Fibroblast of the aortic adventitia (primary cell): ENCODE measurements around the gene TNFRSF12A. TPM values are rescaled to one million over a fixed set of nuclear protein-coding genes. Genes with fewer than 3 reads are reported as not detected.
A peak's percentile ranks its signal among the peaks of the same experiment; 100 is the strongest.

Experiments used
- DNase-seq: peaks from one replicate; pipeline ENCODE4 v3.0.0-alpha.2; 2010; ENCODE audit warnings: low read depth
- H3K4me3 ChIP-seq: 2 replicates; pipeline ENCODE4 v1.5.1; 2011; ENCODE audit warnings: low read depth, mild to moderate bottlenecking, control low read depth, low read length, moderate library complexity
- total RNA-seq: library from RNA; depleted of rRNA; stranded (reverse); fragments of >200 nt; gene quantifications from 2 replicates; pipeline ENCODE4 v1.2.3, GENCODE V29; 2012; ENCODE audit warnings: low replicate concordance
- TF ChIP-seq, protein P1 (sequence below): IDR thresholded peaks from 2 replicates; pipeline ENCODE4 v1.5.1; 2011; ENCODE audit warnings: mild to moderate bottlenecking, low read length, control low read depth, inconsistent platforms; ENCODE audit not compliant: insufficient read depth

Gene TNFRSF12A
- total RNA-seq, 1 donor: 124 TPM

DNA sequence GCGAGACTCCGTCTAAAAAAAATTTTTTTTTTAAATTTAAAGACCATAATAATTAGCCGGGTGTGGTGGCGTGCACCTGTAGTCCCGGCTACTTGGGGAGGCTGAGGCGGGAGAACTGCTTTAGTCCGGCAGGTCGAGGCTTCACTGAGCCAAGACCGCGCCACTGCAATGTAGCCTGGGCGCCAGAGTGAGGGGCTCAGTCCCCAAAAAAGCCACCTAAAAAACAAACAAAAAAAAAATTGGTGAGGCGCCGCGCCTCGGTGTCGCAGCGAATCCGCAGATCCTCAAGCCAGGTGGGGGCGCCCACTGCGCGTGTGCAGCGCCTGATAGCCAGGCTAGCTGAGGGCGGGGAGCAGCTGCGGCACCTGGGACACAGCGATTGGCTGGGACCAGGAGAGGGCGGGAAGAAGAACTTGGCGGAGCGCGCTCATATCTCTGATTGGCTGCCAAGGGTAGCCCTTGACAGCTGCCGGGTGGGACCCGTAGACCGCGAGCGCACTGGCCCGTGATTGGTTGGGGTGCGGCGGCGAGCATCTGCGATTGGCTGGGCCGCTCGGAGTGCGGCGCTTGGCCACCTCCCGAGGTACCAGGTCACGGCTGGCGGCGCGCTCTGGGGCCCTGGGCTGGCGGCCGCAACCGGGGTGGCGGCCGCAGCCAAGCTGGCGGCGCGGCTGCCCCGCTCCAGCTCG is 16.4 kb upstream of the TNFRSF12A start:
- H3K4me3 ChIP-seq: no peak overlapping the region
- DNase-seq: peak; percentile 98
- TF ChIP-seq, protein P1, sequence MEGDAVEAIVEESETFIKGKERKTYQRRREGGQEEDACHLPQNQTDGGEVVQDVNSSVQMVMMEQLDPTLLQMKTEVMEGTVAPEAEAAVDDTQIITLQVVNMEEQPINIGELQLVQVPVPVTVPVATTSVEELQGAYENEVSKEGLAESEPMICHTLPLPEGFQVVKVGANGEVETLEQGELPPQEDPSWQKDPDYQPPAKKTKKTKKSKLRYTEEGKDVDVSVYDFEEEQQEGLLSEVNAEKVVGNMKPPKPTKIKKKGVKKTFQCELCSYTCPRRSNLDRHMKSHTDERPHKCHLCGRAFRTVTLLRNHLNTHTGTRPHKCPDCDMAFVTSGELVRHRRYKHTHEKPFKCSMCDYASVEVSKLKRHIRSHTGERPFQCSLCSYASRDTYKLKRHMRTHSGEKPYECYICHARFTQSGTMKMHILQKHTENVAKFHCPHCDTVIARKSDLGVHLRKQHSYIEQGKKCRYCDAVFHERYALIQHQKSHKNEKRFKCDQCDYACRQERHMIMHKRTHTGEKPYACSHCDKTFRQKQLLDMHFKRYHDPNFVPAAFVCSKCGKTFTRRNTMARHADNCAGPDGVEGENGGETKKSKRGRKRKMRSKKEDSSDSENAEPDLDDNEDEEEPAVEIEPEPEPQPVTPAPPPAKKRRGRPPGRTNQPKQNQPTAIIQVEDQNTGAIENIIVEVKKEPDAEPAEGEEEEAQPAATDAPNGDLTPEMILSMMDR: peak; percentile 25

DNA sequence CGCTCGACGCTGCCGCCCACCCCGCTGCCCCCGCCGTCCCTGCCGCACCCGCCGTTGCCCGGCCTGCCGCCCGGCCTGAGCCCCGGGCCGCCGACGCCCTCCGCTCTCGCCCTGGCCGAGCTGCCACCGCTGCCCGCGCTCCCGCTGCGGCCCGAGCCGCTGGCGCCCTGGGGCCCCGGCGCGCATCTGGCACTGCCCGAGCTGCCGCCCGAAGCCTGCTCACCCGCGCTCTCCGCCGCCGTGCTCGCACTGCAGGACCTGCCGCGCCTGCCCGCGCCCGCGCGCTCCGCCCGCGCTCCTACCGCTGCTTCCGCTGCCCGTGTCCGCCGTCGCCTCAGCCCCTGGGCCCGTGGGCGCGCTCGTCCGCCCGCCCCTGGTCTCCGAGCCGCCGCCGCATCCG is 15.8 kb upstream of the TNFRSF12A start:
- H3K4me3 ChIP-seq: no peak overlapping the region
- no peak for DNase-seq
- TF ChIP-seq, protein P1: no peak

DNA sequence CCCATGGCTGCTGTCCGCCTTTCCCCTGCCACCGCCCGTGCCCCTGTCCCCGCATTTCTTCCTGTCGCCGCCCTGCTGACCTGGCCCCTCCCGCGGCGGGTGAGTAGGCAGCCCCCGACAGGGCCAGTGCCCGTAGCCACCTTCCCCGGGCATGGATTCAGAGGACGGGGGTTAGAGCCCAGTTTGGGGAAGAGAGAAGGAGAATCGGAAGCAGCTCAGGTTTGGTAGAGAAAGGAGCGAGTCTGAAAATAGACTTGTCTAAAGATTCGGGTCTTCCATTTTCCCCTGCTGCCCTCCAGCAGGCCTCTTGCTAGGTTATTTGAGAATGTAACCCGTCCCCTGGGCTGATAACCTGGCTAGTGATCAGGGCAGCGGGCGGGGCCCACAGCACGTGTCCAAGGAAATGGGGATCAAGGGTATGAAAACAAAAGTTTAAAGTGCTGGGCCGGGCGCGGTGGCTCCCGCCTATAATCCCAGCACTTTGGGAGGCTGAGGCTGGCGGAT is 15.3 kb upstream of the TNFRSF12A start:
- TF ChIP-seq, protein P1: no peak
- no peak for DNase-seq
- H3K4me3 ChIP-seq: no peak overlapping the region

DNA sequence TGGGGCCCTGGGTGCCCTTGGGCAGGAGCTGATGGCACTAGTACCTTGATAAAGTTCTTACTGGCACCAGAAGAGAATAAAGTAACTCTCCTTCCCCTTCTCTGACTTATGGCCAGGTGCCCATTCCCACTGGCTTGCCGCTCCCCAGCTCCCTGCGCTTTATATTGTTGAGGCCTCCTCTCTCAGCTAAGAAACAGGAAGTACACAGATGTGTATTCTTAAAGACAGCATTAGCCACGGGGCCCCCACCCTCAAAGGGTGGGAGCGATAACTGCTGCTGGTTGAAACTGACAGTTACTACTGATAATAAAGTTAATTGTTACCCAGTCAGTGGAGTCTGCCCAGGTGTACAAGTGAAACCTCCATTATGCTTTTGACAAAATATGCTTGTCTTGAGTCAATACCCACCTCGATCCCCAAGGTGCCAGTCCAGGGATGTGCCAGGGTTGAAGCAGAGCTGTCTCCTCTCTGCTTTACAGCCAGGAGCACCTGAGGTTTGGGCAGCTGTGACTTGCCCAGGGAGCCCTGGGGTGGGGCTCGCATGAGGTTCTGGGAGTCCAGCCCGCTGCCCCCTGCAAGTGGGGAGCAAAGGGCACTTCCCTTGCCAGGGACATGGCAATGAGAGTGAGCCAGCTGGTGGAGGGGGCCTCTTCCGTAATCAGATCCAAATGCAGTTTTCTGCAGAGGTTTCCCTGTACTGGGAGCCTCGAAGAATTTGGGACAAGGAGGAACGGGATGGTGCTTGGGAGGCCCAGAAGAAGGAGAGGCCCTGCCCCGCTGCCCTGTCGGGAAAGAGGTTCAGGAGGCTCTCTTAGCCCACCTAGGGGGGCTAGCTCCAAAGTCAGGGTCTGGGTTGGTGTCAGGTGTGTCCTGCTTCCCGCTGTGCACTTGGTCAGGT is 12.9 kb upstream of the TNFRSF12A start:
- H3K4me3 ChIP-seq: no peak overlapping the region
- TF ChIP-seq, protein P1: no peak
- no peak for DNase-seq

DNA sequence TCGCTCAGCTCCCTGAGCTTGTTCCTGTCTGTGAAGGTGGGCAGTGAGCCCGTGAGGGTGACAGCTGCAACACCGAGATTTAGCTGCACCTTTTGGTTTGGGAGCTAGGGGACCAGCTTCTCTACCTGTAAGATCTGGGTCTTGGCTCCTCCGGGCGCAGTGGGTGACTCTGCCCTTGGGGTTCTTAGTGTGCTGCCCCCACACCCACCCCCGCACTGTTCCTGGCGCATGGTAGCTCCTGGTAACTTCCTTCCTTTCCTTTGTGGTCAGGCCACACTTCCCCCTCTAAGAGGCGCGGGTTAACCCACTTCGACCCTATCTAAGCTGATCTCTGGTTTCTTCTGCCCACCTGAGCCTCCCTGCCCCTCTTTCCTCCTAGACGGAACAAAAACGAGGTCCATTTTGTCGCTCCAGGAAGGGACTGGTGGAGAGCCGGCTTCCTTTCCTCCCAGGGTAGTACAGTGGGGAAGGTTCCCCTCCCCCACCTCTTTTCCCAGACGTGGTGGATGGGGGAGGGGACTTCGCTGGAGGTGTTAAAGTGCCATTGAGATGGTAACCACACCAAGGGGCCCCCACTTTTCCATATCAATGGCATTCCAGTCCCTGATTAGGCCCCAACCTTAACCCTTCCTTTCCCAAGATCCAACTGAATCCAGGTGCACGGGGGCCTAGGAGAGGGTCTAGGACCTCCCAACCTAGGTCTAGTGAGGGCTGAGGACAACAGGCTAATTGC is 12.0 kb upstream of the TNFRSF12A start:
- H3K4me3 ChIP-seq: no peak overlapping the region
- TF ChIP-seq, protein P1: no peak
- no peak for DNase-seq

DNA sequence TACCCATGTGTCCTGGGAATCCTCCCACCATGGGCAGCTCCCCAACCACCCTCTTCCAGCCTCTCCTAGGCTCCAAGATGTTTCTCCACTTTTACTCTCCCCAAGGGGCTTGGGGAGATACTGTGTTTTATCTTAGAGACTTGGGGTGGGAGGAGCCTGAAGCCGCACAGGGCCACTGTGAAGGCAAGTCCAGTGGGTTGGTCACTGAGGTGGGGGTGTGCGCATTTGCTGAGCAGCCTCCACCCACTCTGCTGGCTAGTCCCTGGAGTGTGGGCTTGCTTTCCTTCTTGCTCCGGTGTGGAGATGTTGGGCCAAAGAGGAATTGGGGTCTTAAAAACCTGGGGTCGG is 11.5 kb upstream of the TNFRSF12A start:
- TF ChIP-seq, protein P1: no peak

More for the DNA sequence above, 11.5 kb upstream of the TNFRSF12A start:
- H3K4me3 ChIP-seq: no peak overlapping the region
- no peak for DNase-seq
